Measurements from ENCODE around the gene ACSL1. TPM values are rescaled to one million over a fixed set of nuclear protein-coding genes. Genes with fewer than 3 reads are reported as not detected.
A peak's percentile ranks its signal among the peaks of the same experiment; 100 is the strongest.

ACSL1 gene
- total RNA-seq, 2 experiments from 2014 or later = 10.9 to 12.4 TPM

DNA sequence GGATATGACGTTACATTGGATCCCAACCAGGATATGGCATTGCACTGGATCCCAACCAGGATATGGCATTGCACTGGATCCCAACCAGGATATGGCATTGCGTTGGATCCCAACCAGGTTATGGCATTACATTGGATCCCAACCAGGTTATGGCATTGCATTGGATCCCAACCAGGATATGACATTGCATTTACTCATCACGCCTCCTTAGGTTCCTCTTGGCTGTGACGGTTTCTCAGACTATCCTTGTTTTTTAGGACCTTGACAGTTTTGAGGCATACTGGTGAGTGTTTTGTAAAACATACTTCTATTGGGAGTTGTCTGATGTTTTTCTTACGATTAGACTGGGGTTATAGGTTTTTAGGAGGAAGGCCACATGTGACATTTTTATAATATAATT, 5.4 kb upstream of the ACSL1 start:
- peaks cover 22% of the 10 kb centered on the region for H3K27me3 Mint-ChIP-seq
- H3K4me1 Mint-ChIP-seq = peaks cover 4% of the 10 kb centered on the region
- H3K27ac Mint-ChIP-seq = no peak overlapping the region
- no peaks in the 10 kb centered on the region for H3K36me3 Mint-ChIP-seq
- POLR2A ChIA-PET = no interaction called here
- no peak overlapping the region for H3K4me3 Mint-ChIP-seq
- ATAC-seq (ENCODE audit: low read depth) (no peak), DNase-seq (no peak)
- H3K9me3 Mint-ChIP-seq = no peaks in the 10 kb centered on the region

DNA sequence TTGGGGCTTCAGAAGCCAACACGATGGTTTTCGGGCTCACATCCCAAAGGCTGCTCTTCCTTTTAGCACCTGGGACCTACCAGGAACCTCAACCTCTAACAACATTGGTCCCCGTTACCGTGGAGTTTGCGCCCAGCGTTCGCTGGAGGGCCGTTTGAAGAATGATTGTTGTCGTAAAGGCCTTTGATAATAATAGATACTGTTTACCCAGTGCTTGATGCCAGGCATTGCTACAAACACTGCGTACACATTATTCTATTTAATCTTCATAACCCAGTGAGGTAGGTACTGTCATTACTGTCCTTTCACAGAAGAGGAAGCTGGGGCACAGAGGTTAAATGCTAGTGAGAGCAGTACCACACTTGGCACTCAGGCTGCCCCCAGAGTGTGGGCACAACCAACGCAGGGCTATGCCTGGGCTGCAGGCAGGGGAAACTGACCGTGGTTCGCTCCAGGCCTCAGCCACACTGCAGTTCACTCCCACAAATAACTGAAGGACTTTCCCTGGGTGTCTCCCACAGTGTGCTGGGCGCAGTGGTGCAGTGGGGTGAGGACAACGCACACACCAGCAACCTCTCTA, 1.0 kb upstream of the ACSL1 start:
- H3K4me1 Mint-ChIP-seq = peaks cover 25% of the 10 kb centered on the region
- H3K9me3 Mint-ChIP-seq = no peaks in the 10 kb centered on the region
- peak overlapping the region; percentile 83 for H3K27ac Mint-ChIP-seq
- peaks cover 22% of the 10 kb centered on the region for H3K27me3 Mint-ChIP-seq
- no peaks in the 10 kb centered on the region for H3K36me3 Mint-ChIP-seq
- POLR2A ChIA-PET = interaction anchor here (0.7 to 2.3 kb wide), 2 partner anchors 36 to 93 kb away, joined by 3 to 11 read pairs; partner anchors contain the start of gene CENPU
- H3K4me3 Mint-ChIP-seq = peak overlapping the region; percentile 89
- ATAC-seq (ENCODE audit: low read depth) (no peak), DNase-seq (no peak)

DNA sequence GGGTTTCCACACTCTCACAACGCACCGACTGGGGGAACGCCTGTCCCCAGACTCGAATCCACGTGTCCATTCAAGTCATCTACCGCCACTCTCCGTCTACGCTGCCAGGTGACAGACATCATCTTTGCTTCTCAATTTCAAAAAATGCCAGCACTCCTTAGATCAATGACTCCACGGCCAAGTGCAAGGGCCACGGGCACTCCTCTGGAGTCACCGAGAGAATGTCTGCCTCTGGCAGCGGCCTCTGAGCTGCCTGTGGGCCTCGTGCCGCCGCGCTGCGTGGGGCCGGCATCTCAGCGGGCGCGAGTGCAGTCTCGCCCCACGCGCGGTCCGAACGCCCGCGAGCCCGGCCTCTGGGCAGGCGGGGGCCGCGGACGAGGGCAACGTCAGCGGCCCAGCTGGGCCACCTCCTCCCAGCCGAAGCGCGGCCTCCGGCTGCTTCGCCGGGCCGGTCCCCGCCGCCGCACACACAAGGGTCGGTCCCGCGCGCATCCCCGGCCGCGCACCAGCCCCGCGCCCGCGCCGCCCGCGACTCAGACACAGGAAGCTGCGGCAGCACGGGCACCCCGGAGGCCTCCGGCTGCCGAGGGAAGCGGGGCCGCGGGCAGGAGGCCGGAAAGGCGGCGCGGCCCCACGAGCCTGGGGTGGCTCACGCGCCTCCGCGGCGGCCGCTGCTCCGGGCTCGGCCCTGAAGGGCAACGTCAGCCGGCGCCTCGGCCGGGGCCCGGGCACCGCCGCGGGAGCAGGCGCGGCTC, 450 bp downstream of the ACSL1 start:
- no peaks in the 10 kb centered on the region for H3K36me3 Mint-ChIP-seq
- H3K27ac Mint-ChIP-seq = peak overlapping the region; percentile 75
- DNase-seq (peak; percentile 81), ATAC-seq (ENCODE audit: low read depth) (peak; percentile 58)
- H3K27me3 Mint-ChIP-seq = peaks cover 20% of the 10 kb centered on the region
- POLR2A ChIA-PET = interaction anchor here (2.3 kb wide), 1 partner anchor 91 kb away, joined by 11 read pairs; the partner anchor contains the start of gene CENPU
- H3K9me3 Mint-ChIP-seq = no peaks in the 10 kb centered on the region
- peak overlapping the region; percentile 87 for H3K4me3 Mint-ChIP-seq
- H3K4me1 Mint-ChIP-seq = peaks cover 27% of the 10 kb centered on the region

DNA sequence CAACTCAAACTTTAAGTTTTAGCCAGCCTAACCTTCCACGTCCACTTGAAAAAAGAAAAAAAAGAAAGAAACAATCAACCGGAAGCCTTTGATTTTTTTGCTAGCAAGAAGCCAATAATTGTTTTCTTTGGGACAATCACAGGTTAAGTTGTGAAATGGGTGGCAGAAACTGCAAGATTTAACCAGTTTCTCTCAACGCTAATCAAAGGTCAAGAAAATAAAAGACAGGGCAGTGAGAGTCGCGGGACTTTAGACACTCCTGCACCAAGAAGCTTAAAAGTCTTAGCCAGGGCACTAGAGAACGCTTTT, 1.0 kb downstream of the ACSL1 start:
- peaks cover 31% of the 10 kb centered on the region for H3K4me1 Mint-ChIP-seq
- H3K36me3 Mint-ChIP-seq = no peaks in the 10 kb centered on the region
- peaks cover 16% of the 10 kb centered on the region for H3K27me3 Mint-ChIP-seq
- DNase-seq = no peak
- POLR2A ChIA-PET = interaction anchor here (2.3 kb wide), 1 partner anchor 91 kb away, joined by 11 read pairs; the partner anchor contains the start of gene CENPU
- peak overlapping the region; percentile 75 for H3K27ac Mint-ChIP-seq
- H3K4me3 Mint-ChIP-seq = peak overlapping the region; percentile 87
- no peaks in the 10 kb centered on the region for H3K9me3 Mint-ChIP-seq
- ATAC-seq (ENCODE audit: low read depth) = no peak

DNA sequence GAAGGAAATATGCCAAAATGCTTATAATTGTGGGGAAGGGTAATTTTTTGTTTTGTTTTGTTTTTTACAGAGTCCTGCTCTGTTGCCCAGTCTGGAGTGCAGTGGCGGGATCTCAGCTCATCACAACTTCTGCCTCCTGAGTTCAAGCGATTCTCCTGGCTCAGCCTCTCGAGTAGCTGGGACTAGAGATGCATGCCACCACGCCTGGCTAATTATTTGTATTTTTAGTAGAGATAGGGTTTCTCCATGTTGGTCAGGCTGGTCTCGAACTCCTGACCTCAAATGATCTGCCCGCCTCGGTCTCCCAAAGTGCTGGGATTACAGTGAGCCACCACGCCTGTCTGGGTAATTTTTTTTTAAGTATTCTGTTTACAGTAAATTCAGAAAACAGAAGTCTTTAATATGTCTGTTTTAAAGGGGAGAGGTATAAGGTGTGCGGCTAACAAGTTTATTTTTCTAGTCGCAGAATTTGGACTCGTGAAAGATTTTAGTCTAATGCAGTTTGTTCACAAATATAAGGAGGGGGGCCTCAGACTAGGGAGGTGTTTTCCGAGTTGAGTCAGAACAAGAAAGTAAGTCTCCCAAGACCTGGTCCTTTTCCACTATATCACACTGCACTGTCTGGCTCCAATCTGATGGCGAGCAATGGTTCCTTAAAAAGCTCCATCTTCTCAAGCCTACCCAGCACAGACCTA, 1.5 kb downstream of the ACSL1 start:
- POLR2A ChIA-PET = no interaction called here
- no peak for ATAC-seq (ENCODE audit: low read depth)
- DNase-seq = no peak
- Mint-ChIP-seq H3K27me3 (peaks cover 11% of the 10 kb centered on the region), H3K4me3 (peak overlapping the region; percentile 87), H3K9me3 (no peaks in the 10 kb centered on the region), H3K4me1 (peaks cover 35% of the 10 kb centered on the region), H3K36me3 (no peaks in the 10 kb centered on the region), H3K27ac (peak overlapping the region; percentile 68)

DNA sequence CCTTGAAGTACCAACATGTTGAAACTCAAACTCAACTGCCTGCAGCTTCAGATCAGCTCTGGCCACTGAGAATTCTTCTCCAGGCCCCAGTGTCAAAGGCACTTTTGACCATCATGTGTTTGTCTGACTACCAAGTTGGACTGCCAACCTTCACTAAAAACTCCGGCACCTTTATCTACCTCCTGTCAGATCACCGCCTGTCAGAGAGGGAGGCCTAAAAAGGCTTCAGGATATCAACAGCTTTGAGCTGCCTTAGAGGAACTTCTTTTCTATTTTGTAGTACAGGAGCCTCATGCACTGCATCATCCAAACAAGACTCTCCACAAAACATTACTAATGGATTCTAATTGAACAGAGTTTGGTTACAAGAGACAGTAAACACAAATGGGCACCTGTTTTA, 2.8 kb downstream of the ACSL1 start:
- no peak for DNase-seq
- POLR2A ChIA-PET = no interaction called here
- Mint-ChIP-seq H3K9me3 (no peaks in the 10 kb centered on the region), H3K4me3 (no peak overlapping the region), H3K27me3 (peaks cover 4% of the 10 kb centered on the region), H3K36me3 (no peaks in the 10 kb centered on the region), H3K27ac (no peak overlapping the region), H3K4me1 (peaks cover 42% of the 10 kb centered on the region)
- no peak for ATAC-seq (ENCODE audit: low read depth)

DNA sequence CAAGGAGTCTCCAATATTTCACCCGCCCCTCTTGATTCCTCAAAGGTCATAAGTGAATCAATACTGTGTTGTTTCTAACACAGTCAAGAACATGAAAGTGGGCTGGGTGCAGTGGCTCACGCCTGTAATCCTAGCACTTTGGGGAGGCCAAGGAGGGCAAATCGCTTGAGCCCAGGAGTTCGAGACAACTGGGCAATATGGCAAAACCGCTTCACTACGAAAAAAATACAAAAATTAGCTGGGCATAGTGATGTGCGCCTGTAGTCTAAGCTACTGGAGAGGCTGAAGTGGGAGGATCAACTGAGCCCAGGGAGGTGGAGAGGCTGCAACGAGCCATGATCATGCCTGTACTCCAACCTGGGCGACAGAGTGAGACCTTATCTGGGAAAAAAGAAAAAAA, 3.4 kb downstream of the ACSL1 start:
- ATAC-seq (ENCODE audit: low read depth) (no peak), DNase-seq (no peak)
- H3K9me3 Mint-ChIP-seq = no peaks in the 10 kb centered on the region
- POLR2A ChIA-PET = no interaction called here
- peaks cover 47% of the 10 kb centered on the region for H3K4me1 Mint-ChIP-seq
- H3K27me3 Mint-ChIP-seq = no peaks in the 10 kb centered on the region
- no peak overlapping the region for H3K4me3 Mint-ChIP-seq
- H3K27ac Mint-ChIP-seq = peak overlapping the region; percentile 9
- H3K36me3 Mint-ChIP-seq = no peaks in the 10 kb centered on the region

DNA sequence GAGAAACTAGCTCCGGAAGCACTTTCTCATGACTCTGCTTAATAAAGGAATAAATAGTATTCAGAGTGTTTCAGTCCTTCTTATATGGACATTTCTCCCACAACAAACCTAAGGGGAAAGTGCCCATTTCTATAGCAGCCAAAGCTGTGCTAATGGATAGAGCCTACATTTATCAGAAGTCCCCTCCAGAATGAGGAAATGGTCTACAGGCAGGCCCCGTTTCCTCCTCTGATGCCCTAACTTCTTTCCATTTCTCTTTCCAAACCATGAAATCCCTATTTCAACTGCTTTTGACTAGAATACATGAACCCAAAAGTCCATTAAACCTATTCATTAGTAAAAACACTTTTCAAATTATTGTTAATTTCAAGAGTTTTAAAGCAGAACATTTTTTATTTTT, 4.5 kb downstream of the ACSL1 start:
- POLR2A ChIA-PET = interaction anchor here (0.7 kb wide), 1 partner anchor 173 kb away, joined by 3 read pairs; no protein-coding TSS in a partner anchor
- DNase-seq (no peak), ATAC-seq (ENCODE audit: low read depth) (no peak)
- no peaks in the 10 kb centered on the region for H3K9me3 Mint-ChIP-seq
- H3K4me3 Mint-ChIP-seq = no peak overlapping the region
- H3K27ac Mint-ChIP-seq = no peak overlapping the region
- H3K27me3 Mint-ChIP-seq = no peaks in the 10 kb centered on the region
- peaks cover 44% of the 10 kb centered on the region for H3K4me1 Mint-ChIP-seq
- H3K36me3 Mint-ChIP-seq = no peaks in the 10 kb centered on the region

DNA sequence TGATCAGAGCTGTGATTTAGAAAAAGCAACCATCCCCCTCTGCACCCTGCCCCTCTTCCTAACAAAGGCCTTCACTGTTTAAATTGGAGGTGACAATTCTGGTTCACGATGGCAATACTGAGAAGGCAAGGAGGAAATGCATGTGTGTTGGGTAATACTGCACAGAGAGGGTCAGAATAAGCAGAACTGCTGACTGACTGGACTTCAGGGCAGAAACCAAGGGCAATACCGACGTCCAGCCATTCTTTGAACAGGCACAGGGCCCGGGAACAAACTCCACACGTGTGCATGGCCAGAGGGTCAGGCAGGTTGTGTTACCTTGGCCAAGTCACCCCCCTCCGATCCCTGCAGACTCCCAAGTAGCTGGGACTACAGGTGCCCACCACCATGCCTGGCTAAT, 6.0 kb downstream of the ACSL1 start:
- ATAC-seq (ENCODE audit: low read depth) (no peak), DNase-seq (no peak)
- H3K9me3 Mint-ChIP-seq = no peaks in the 10 kb centered on the region
- H3K27me3 Mint-ChIP-seq = no peaks in the 10 kb centered on the region
- H3K27ac Mint-ChIP-seq = no peak overlapping the region
- POLR2A ChIA-PET = interaction anchor here (0.6 kb wide), 1 partner anchor 1244 kb away, joined by 5 read pairs; no protein-coding TSS in a partner anchor
- no peak overlapping the region for H3K4me3 Mint-ChIP-seq
- no peaks in the 10 kb centered on the region for H3K36me3 Mint-ChIP-seq
- H3K4me1 Mint-ChIP-seq = peaks cover 52% of the 10 kb centered on the region

DNA sequence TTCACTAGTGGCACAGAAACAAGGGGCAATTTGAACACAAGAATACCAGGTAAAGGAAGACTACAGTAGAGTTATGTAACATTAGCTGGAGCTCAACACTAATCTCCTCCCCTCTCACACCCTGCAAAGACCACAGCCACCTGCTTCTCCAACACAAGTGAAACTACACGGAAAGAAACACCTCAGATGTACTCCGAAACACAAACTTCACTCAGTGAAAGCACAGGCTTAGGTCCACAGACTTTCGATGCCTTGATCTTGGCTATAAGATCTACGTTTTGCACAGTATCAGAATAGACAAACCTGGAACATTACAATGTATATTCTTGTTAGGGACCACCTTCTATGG, 7.6 kb downstream of the ACSL1 start:
- no peaks in the 10 kb centered on the region for H3K9me3 Mint-ChIP-seq
- H3K27me3 Mint-ChIP-seq = no peaks in the 10 kb centered on the region
- ATAC-seq (ENCODE audit: low read depth) (peak; percentile 29), DNase-seq (no peak)
- POLR2A ChIA-PET = no interaction called here
- no peaks in the 10 kb centered on the region for H3K36me3 Mint-ChIP-seq
- peak overlapping the region; percentile 12 for H3K4me3 Mint-ChIP-seq
- peaks cover 42% of the 10 kb centered on the region for H3K4me1 Mint-ChIP-seq
- peak overlapping the region; percentile 4 for H3K27ac Mint-ChIP-seq

DNA sequence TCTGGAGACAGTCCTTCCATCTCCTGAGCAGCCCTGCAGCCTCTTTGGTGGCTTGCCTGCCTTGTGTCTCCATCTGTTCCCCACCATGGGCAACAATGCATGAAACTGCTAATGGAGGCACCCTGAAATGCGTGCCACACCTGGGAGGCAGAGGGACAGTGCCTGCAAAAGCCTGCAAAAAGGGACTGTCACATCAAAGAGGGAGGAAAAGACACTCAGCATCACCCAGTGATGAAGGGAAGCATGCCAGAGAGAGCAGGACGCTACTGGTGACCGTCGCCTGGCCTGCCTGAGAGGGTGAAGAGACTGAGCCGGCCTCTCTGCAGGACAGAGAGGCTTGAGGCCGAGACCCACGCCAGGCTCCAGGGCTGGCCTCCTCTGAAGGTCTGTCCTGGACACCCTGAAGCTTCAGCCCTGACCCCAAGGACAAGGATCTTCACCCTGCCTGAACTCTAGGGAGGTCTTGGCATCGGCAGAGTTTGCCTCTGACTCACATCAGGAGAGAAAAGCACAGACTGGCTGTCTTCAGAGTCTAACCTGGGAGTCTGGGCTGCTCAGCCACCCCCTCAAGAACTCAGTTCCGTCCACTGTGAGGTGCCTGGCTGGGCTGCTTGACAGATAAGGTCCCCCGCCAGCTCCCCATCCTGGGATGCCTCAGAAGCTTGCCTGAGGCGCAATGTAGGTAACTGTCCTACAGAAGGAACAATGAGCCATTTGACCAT, 8.1 kb downstream of the ACSL1 start:
- H3K27me3 Mint-ChIP-seq = no peaks in the 10 kb centered on the region
- H3K27ac Mint-ChIP-seq = peak overlapping the region; percentile 4
- no peaks in the 10 kb centered on the region for H3K9me3 Mint-ChIP-seq
- DNase-seq (no peak), ATAC-seq (ENCODE audit: low read depth) (no peak)
- POLR2A ChIA-PET = no interaction called here
- no peaks in the 10 kb centered on the region for H3K36me3 Mint-ChIP-seq
- peaks cover 40% of the 10 kb centered on the region for H3K4me1 Mint-ChIP-seq
- H3K4me3 Mint-ChIP-seq = no peak overlapping the region

DNA sequence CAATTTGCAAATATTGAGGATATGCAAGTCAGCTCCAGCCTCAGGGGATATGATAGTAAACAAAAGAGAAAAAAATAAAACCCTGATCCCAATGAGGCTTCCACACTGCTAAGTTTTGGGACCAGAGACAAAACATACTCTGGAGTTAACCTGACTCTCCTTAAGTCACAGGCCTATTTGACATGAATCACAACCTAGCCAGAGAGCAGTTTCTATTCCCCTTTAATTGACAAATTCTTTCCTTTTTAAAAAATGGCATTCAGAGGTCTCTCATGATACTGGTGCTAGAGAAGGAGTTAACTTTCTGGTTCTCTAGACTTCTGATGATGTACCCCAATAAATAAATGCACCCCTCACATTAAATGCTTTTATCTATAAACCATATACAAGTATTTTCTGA, 8.8 kb downstream of the ACSL1 start:
- POLR2A ChIA-PET = no interaction called here
- no peak for DNase-seq
- H3K36me3 Mint-ChIP-seq = no peaks in the 10 kb centered on the region
- H3K27me3 Mint-ChIP-seq = no peaks in the 10 kb centered on the region
- peaks cover 40% of the 10 kb centered on the region for H3K4me1 Mint-ChIP-seq
- H3K9me3 Mint-ChIP-seq = no peaks in the 10 kb centered on the region
- H3K4me3 Mint-ChIP-seq = no peak overlapping the region
- H3K27ac Mint-ChIP-seq = no peak overlapping the region
- no peak for ATAC-seq (ENCODE audit: low read depth)

DNA sequence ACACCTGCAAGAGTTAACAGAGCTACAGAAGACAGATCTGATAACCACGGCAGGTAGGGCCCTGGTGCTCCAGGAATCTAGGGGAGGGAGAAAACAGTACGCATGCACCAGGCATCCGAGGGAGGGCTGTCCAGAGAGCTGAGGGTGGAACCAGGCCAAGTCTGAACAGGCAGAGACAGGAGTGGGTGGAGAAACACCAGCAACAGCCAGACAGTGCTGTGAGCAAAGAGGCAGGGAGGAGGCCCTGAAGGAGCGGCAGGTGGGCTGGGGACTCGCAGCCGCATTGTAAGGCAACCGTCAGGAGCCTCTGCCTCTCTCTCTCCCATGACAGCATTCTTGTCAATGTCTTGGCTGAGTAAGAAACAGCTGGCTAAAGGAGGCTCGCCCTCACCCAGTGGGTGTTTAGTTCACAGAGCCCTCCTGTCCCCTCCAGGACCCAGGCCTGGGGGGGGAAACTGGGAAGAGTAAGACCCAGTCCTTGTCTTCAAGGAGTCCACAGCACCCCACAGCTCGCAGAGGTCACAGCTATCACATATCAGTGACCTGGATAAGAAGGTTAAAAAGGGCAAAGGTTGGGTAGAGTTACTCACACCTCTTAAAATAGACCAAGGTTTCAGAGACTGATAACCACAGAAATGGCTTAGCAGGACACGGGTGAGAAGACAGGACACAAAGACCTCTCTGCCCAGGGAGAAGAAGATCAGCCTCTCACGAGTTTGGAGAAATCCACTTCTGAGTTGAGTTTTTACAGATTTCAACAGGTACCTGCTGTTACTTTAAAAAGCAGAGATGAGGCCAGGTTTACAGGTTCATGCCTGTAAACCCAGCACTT, 10.5 kb downstream of the ACSL1 start:
- ATAC-seq (ENCODE audit: low read depth) = no peak
- no peak for DNase-seq
- Mint-ChIP-seq H3K36me3 (peaks cover 2% of the 10 kb centered on the region), H3K9me3 (no peaks in the 10 kb centered on the region), H3K4me3 (no peak overlapping the region), H3K4me1 (peaks cover 43% of the 10 kb centered on the region), H3K27ac (peak overlapping the region; percentile 31), H3K27me3 (no peaks in the 10 kb centered on the region)
- POLR2A ChIA-PET = no interaction called here

Data from activated naive CD8-positive, alpha-beta T cell treated with anti-CD3 and anti-CD28 coated beads, Interleukin-2, amount 10 ng/mL, durations not matched to agents 7 days and 5 days (primary cell).